ENCODE measurements around the gene CCNG1.
"Not testable (repeated sequence)": the region's sequence is repeated elsewhere in the genome, so short reads cannot be mapped to it uniquely, and the experiment has no call there.

The CCNG1 gene

GRCh38 chr5:163444526-163444925 is 7.1 kb downstream of the CCNG1 start:
- Histone ChIP-seq H3K4me3 (ENCODE audit: low read depth in 1 of 2, low read length in 2 of 2) (no peak overlapping the region), H3K36me3 (ENCODE audit: control insufficient read depth in 1 of 2, insufficient read depth in 2 of 2, low read length in 2 of 2) (peaks cover 51 to 61% of the 10 kb centered on the region in 2 donors), H3K27ac (ENCODE audit: low read length) (no peak overlapping the region), H3K4me1 (ENCODE audit: control insufficient read depth in 1 of 2, insufficient read depth in 2 of 2, low read length in 2 of 2) (peaks cover 0 to 6% of the 10 kb centered on the region in 2 donors), H3K9me3 (ENCODE audit: control insufficient read depth in 1 of 2, low read length in 2 of 2) (no peaks in the 10 kb centered on the region), H3K27me3 (ENCODE audit: low read depth, low read length) (no peaks in the 10 kb centered on the region)

- H3K4me1 ChIP-seq (ENCODE audit: control insufficient read depth in 1 of 2, insufficient read depth in 2 of 2, low read length in 2 of 2), result no peaks in the 10 kb centered on the region
- H3K27me3 ChIP-seq (ENCODE audit: low read depth, low read length), result no peaks in the 10 kb centered on the region
- no peak overlapping the region for H3K27ac ChIP-seq (ENCODE audit: low read length)
- no peak overlapping the region for H3K4me3 ChIP-seq (ENCODE audit: low read depth in 1 of 2, low read length in 2 of 2)
- peaks cover 55 to 61% of the 10 kb centered on the region in 2 donors for H3K36me3 ChIP-seq (ENCODE audit: control insufficient read depth in 1 of 2, insufficient read depth in 2 of 2, low read length in 2 of 2)
- H3K9me3 ChIP-seq (ENCODE audit: control insufficient read depth in 1 of 2, low read length in 2 of 2), result no peaks in the 10 kb centered on the region
These were observed 8.0 kb downstream of the CCNG1 start for GRCh38 chr5:163445345-163445744.

GRCh38 chr5:163447191-163447590 is 9.8 kb downstream of the CCNG1 start:
- H3K4me3 ChIP-seq (ENCODE audit: low read depth in 1 of 2, low read length in 2 of 2), result no peak overlapping the region
- no peaks in the 10 kb centered on the region for H3K4me1 ChIP-seq (ENCODE audit: control insufficient read depth in 1 of 2, insufficient read depth in 2 of 2, low read length in 2 of 2)
- H3K9me3 ChIP-seq (ENCODE audit: control insufficient read depth in 1 of 2, low read length in 2 of 2), result no peaks in the 10 kb centered on the region
- no peak overlapping the region for H3K27ac ChIP-seq (ENCODE audit: low read length)
- H3K27me3 ChIP-seq (ENCODE audit: low read depth, low read length), result no peaks in the 10 kb centered on the region
- peaks cover 51 to 60% of the 10 kb centered on the region in 2 donors for H3K36me3 ChIP-seq (ENCODE audit: control insufficient read depth in 1 of 2, insufficient read depth in 2 of 2, low read length in 2 of 2)

- H3K27ac ChIP-seq (ENCODE audit: low read length), result no peak overlapping the region
- H3K27me3 ChIP-seq (ENCODE audit: low read depth, low read length), result no peaks in the 10 kb centered on the region
- H3K4me1 ChIP-seq (ENCODE audit: control insufficient read depth in 1 of 2, insufficient read depth in 2 of 2, low read length in 2 of 2), result no peaks in the 10 kb centered on the region
- no peak overlapping the region for H3K4me3 ChIP-seq (ENCODE audit: low read depth in 1 of 2, low read length in 2 of 2)
- no peaks in the 10 kb centered on the region for H3K9me3 ChIP-seq (ENCODE audit: control insufficient read depth in 1 of 2, low read length in 2 of 2)
- peaks cover 45 to 55% of the 10 kb centered on the region in 2 donors for H3K36me3 ChIP-seq (ENCODE audit: control insufficient read depth in 1 of 2, insufficient read depth in 2 of 2, low read length in 2 of 2)
These were observed 10.5 kb downstream of the CCNG1 start for GRCh38 chr5:163447875-163448274.

GRCh38 chr5:163448491-163448890 is 11.1 kb downstream of the CCNG1 start:
- H3K27ac ChIP-seq (ENCODE audit: low read length), result no peak overlapping the region
- H3K4me1 ChIP-seq (ENCODE audit: control insufficient read depth in 1 of 2, insufficient read depth in 2 of 2, low read length in 2 of 2), result no peaks in the 10 kb centered on the region
- H3K4me3 ChIP-seq (ENCODE audit: low read depth in 1 of 2, low read length in 2 of 2), result no peak overlapping the region
- H3K27me3 ChIP-seq (ENCODE audit: low read depth, low read length), result no peaks in the 10 kb centered on the region
- no peaks in the 10 kb centered on the region for H3K9me3 ChIP-seq (ENCODE audit: control insufficient read depth in 1 of 2, low read length in 2 of 2)
- peaks cover 42 to 54% of the 10 kb centered on the region in 2 donors for H3K36me3 ChIP-seq (ENCODE audit: control insufficient read depth in 1 of 2, insufficient read depth in 2 of 2, low read length in 2 of 2)

- no peaks in the 10 kb centered on the region for H3K4me1 ChIP-seq (ENCODE audit: control insufficient read depth in 1 of 2, insufficient read depth in 2 of 2, low read length in 2 of 2)
- no peaks in the 10 kb centered on the region for H3K9me3 ChIP-seq (ENCODE audit: control insufficient read depth in 1 of 2, low read length in 2 of 2)
- H3K36me3 ChIP-seq (ENCODE audit: control insufficient read depth in 1 of 2, insufficient read depth in 2 of 2, low read length in 2 of 2), result peaks cover 29 to 53% of the 10 kb centered on the region in 2 donors
- no peak overlapping the region for H3K27ac ChIP-seq (ENCODE audit: low read length)
- H3K4me3 ChIP-seq (ENCODE audit: low read depth in 1 of 2, low read length in 2 of 2), result no peak overlapping the region
- no peaks in the 10 kb centered on the region for H3K27me3 ChIP-seq (ENCODE audit: low read depth, low read length)
These were observed 14.1 kb downstream of the CCNG1 start for GRCh38 chr5:163451489-163451888.

- peaks cover 0 to 7% of the 10 kb centered on the region in 2 donors for H3K4me1 ChIP-seq (ENCODE audit: control insufficient read depth in 1 of 2, insufficient read depth in 2 of 2, low read length in 2 of 2)
- H3K36me3 ChIP-seq (ENCODE audit: control insufficient read depth in 1 of 2, insufficient read depth in 2 of 2, low read length in 2 of 2), result peaks cover 11 to 38% of the 10 kb centered on the region in 2 donors
- no peak overlapping the region for H3K4me3 ChIP-seq (ENCODE audit: low read depth in 1 of 2, low read length in 2 of 2)
- H3K27me3 ChIP-seq (ENCODE audit: low read depth, low read length), result no peaks in the 10 kb centered on the region
- H3K27ac ChIP-seq (ENCODE audit: low read length), result no peak overlapping the region
- no peaks in the 10 kb centered on the region for H3K9me3 ChIP-seq (ENCODE audit: control insufficient read depth in 1 of 2, low read length in 2 of 2)
These were observed 16.3 kb downstream of the CCNG1 start for GRCh38 chr5:163453705-163454104.

- peaks cover 0 to 13% of the 10 kb centered on the region in 2 donors for H3K4me1 ChIP-seq (ENCODE audit: control insufficient read depth in 1 of 2, insufficient read depth in 2 of 2, low read length in 2 of 2)
- not testable (repeated sequence) for H3K4me3 ChIP-seq (ENCODE audit: low read depth in 1 of 2, low read length in 2 of 2); H3K27ac ChIP-seq (ENCODE audit: low read length); H3K9me3 ChIP-seq (ENCODE audit: control insufficient read depth in 1 of 2, low read length in 2 of 2); H3K27me3 ChIP-seq (ENCODE audit: low read depth, low read length)
- peaks cover 11 to 36% of the 10 kb centered on the region in 2 donors for H3K36me3 ChIP-seq (ENCODE audit: control insufficient read depth in 1 of 2, insufficient read depth in 2 of 2, low read length in 2 of 2)
These were observed 18.0 kb downstream of the CCNG1 start for GRCh38 chr5:163455406-163455805.

GRCh38 chr5:163456029-163456589 is 18.7 kb downstream of the CCNG1 start:
- Histone ChIP-seq H3K4me1 (ENCODE audit: control insufficient read depth in 1 of 2, insufficient read depth in 2 of 2, low read length in 2 of 2) (peaks cover 4 to 19% of the 10 kb centered on the region in 2 donors), H3K27me3 (ENCODE audit: low read depth, low read length) (no peaks in the 10 kb centered on the region), H3K4me3 (ENCODE audit: low read depth in 1 of 2, low read length in 2 of 2) (no peak overlapping the region), H3K27ac (ENCODE audit: low read length) (no peak overlapping the region), H3K9me3 (ENCODE audit: control insufficient read depth in 1 of 2, low read length in 2 of 2) (no peaks in the 10 kb centered on the region), H3K36me3 (ENCODE audit: control insufficient read depth in 1 of 2, insufficient read depth in 2 of 2, low read length in 2 of 2) (peaks cover 8 to 30% of the 10 kb centered on the region in 2 donors)

- H3K4me1 ChIP-seq (ENCODE audit: control insufficient read depth in 1 of 2, insufficient read depth in 2 of 2, low read length in 2 of 2), result peaks cover 5 to 25% of the 10 kb centered on the region in 2 donors
These were observed 19.4 kb downstream of the CCNG1 start for GRCh38 chr5:163456840-163457239.

GRCh38 chr5:163458778-163459385 is 21.5 kb downstream of the CCNG1 start:
- H3K36me3 ChIP-seq (ENCODE audit: control insufficient read depth in 1 of 2, insufficient read depth in 2 of 2, low read length in 2 of 2), result peaks cover 4 to 25% of the 10 kb centered on the region in 2 donors
- H3K9me3 ChIP-seq (ENCODE audit: control insufficient read depth in 1 of 2, low read length in 2 of 2), result no peaks in the 10 kb centered on the region
- H3K4me3 ChIP-seq (ENCODE audit: low read depth in 1 of 2, low read length in 2 of 2), result peak overlapping the region; percentile 77 to 84
- H3K27ac ChIP-seq (ENCODE audit: low read length), result peak overlapping the region; percentile 99
- peaks cover 5 to 25% of the 10 kb centered on the region in 2 donors for H3K4me1 ChIP-seq (ENCODE audit: control insufficient read depth in 1 of 2, insufficient read depth in 2 of 2, low read length in 2 of 2)
- no peaks in the 10 kb centered on the region for H3K27me3 ChIP-seq (ENCODE audit: low read depth, low read length)

More at GRCh38 chr5:163456840-163457239, 19.4 kb downstream of the CCNG1 start:
- Histone ChIP-seq H3K27me3 (ENCODE audit: low read depth, low read length) (no peaks in the 10 kb centered on the region), H3K4me3 (ENCODE audit: low read depth in 1 of 2, low read length in 2 of 2) (no peak overlapping the region), H3K9me3 (ENCODE audit: control insufficient read depth in 1 of 2, low read length in 2 of 2) (no peaks in the 10 kb centered on the region), H3K27ac (ENCODE audit: low read length) (no peak overlapping the region), H3K36me3 (ENCODE audit: control insufficient read depth in 1 of 2, insufficient read depth in 2 of 2, low read length in 2 of 2) (peaks cover 8 to 30% of the 10 kb centered on the region in 2 donors)

GRCh38 chr5:163459462-163459818 is 22.0 kb downstream of the CCNG1 start:
- H3K9me3 ChIP-seq (ENCODE audit: control insufficient read depth in 1 of 2, low read length in 2 of 2), result no peaks in the 10 kb centered on the region
- H3K4me1 ChIP-seq (ENCODE audit: control insufficient read depth in 1 of 2, insufficient read depth in 2 of 2, low read length in 2 of 2), result peaks cover 5 to 25% of the 10 kb centered on the region in 2 donors
- peak overlapping the region; percentile 77 to 84 for H3K4me3 ChIP-seq (ENCODE audit: low read depth in 1 of 2, low read length in 2 of 2)
- peak overlapping the region; percentile 99 for H3K27ac ChIP-seq (ENCODE audit: low read length)
- no peaks in the 10 kb centered on the region for H3K27me3 ChIP-seq (ENCODE audit: low read depth, low read length)
- H3K36me3 ChIP-seq (ENCODE audit: control insufficient read depth in 1 of 2, insufficient read depth in 2 of 2, low read length in 2 of 2), result peaks cover 4 to 23% of the 10 kb centered on the region in 2 donors

All from muscle layer of duodenum (tissue), 2 donors.